ENCODE data around the gene ZPBP.
"Not testable (repeated sequence)": the region's sequence is repeated elsewhere in the genome, so short reads cannot be mapped to it uniquely, and the experiment has no call there.

Gene ZPBP

GRCh38 chr7:50068026-50068425 is 25.0 kb downstream of the ZPBP start:
- no peak overlapping the region for H3K27ac ChIP-seq (ENCODE audit: low read length)
- peaks cover 19% of the 10 kb centered on the region for H3K4me1 ChIP-seq (ENCODE audit: insufficient read depth, low read length)
- DNase-seq = no peak
- no peak overlapping the region for H3K4me2 ChIP-seq (ENCODE audit: insufficient read depth, low read length)
- no peak overlapping the region for H3K9ac ChIP-seq (ENCODE audit: low read depth, low read length)
- peak overlapping the region; percentile 78; the same call in 1 of the 2 replicates for H2AFZ ChIP-seq (ENCODE audit: low read depth, low read length)
- H3K4me3 ChIP-seq (ENCODE audit: low read depth in 1 of 2, low read length in 2 of 2) = no peak overlapping the region
- no peaks in the 10 kb centered on the region for H3K27me3 ChIP-seq (ENCODE audit: insufficient read depth, low read length, poor library complexity)
- no peak for TF ChIP-seq EZH2 (IDR thresholded peaks at IDR 0.05; ENCODE audit: borderline replicate concordance, low read depth, low read length, severe bottlenecking)
- TF ChIP-seq, protein P1, sequence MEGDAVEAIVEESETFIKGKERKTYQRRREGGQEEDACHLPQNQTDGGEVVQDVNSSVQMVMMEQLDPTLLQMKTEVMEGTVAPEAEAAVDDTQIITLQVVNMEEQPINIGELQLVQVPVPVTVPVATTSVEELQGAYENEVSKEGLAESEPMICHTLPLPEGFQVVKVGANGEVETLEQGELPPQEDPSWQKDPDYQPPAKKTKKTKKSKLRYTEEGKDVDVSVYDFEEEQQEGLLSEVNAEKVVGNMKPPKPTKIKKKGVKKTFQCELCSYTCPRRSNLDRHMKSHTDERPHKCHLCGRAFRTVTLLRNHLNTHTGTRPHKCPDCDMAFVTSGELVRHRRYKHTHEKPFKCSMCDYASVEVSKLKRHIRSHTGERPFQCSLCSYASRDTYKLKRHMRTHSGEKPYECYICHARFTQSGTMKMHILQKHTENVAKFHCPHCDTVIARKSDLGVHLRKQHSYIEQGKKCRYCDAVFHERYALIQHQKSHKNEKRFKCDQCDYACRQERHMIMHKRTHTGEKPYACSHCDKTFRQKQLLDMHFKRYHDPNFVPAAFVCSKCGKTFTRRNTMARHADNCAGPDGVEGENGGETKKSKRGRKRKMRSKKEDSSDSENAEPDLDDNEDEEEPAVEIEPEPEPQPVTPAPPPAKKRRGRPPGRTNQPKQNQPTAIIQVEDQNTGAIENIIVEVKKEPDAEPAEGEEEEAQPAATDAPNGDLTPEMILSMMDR (IDR thresholded peaks at IDR 0.05; ENCODE audit: borderline replicate concordance, extremely low read depth, low read length, poor library complexity, severe bottlenecking) = peak; percentile 37
- no peaks in the 10 kb centered on the region for H3K36me3 ChIP-seq (ENCODE audit: insufficient read depth, low read length)
- ATAC-seq (ENCODE audit: insufficient read depth, low read depth) = peak; percentile 36; the same call in 1 of the 3 replicates
- H4K20me1 ChIP-seq (ENCODE audit: insufficient read depth, low read length) = no peaks in the 10 kb centered on the region
- no peaks in the 10 kb centered on the region for H3K79me2 ChIP-seq (ENCODE audit: insufficient read depth, low read length)
- peaks cover 3% of the 10 kb centered on the region for H3K9me3 ChIP-seq (ENCODE audit: insufficient read depth, low read length, severe bottlenecking)

- Histone ChIP-seq H3K4me1 (ENCODE audit: insufficient read depth, low read length) (no peaks in the 10 kb centered on the region), H3K9me3 (ENCODE audit: insufficient read depth, low read length, severe bottlenecking) (no peaks in the 10 kb centered on the region), H3K4me3 (ENCODE audit: low read depth in 1 of 2, low read length in 2 of 2) (no peak overlapping the region), H3K27me3 (ENCODE audit: insufficient read depth, low read length, poor library complexity) (peaks cover 25% of the 10 kb centered on the region), H3K4me2 (ENCODE audit: insufficient read depth, low read length) (no peak overlapping the region), H4K20me1 (ENCODE audit: insufficient read depth, low read length) (no peaks in the 10 kb centered on the region), H2AFZ (ENCODE audit: low read depth, low read length) (no peak overlapping the region), H3K36me3 (ENCODE audit: insufficient read depth, low read length) (no peaks in the 10 kb centered on the region), H3K79me2 (ENCODE audit: insufficient read depth, low read length) (no peaks in the 10 kb centered on the region), H3K9ac (ENCODE audit: low read depth, low read length) (no peak overlapping the region), H3K27ac (ENCODE audit: low read length) (no peak overlapping the region)
- no peak for DNase-seq
- TF ChIP-seq, protein P1 (IDR thresholded peaks at IDR 0.05; ENCODE audit: borderline replicate concordance, extremely low read depth, low read length, poor library complexity, severe bottlenecking) = no peak
- no peak for TF ChIP-seq EZH2 (IDR thresholded peaks at IDR 0.05; ENCODE audit: borderline replicate concordance, low read depth, low read length, severe bottlenecking)
- ATAC-seq (ENCODE audit: insufficient read depth, low read depth) = no peak
These were observed 30.1 kb downstream of the ZPBP start for GRCh38 chr7:50062951-50063350.

GRCh38 chr7:50056131-50056530 is 36.9 kb downstream of the ZPBP start:
- Histone ChIP-seq H3K4me2 (ENCODE audit: insufficient read depth, low read length) (no peak overlapping the region), H3K4me1 (ENCODE audit: insufficient read depth, low read length) (no peaks in the 10 kb centered on the region), H3K27me3 (ENCODE audit: insufficient read depth, low read length, poor library complexity) (peaks cover 40% of the 10 kb centered on the region), H3K9ac (ENCODE audit: low read depth, low read length) (no peak overlapping the region), H3K79me2 (ENCODE audit: insufficient read depth, low read length) (no peaks in the 10 kb centered on the region), H3K27ac (ENCODE audit: low read length) (no peak overlapping the region), H2AFZ (ENCODE audit: low read depth, low read length) (no peak overlapping the region), H3K4me3 (ENCODE audit: low read depth in 1 of 2, low read length in 2 of 2) (no peak overlapping the region), H3K36me3 (ENCODE audit: insufficient read depth, low read length) (no peaks in the 10 kb centered on the region), H3K9me3 (ENCODE audit: insufficient read depth, low read length, severe bottlenecking) (no peaks in the 10 kb centered on the region), H4K20me1 (ENCODE audit: insufficient read depth, low read length) (no peaks in the 10 kb centered on the region)
- DNase-seq (no peak), ATAC-seq (ENCODE audit: insufficient read depth, low read depth) (no peak)
- TF ChIP-seq EZH2 (IDR thresholded peaks at IDR 0.05; ENCODE audit: borderline replicate concordance, low read depth, low read length, severe bottlenecking) = no peak
- TF ChIP-seq, protein P1 (IDR thresholded peaks at IDR 0.05; ENCODE audit: borderline replicate concordance, extremely low read depth, low read length, poor library complexity, severe bottlenecking) = no peak

DNA sequence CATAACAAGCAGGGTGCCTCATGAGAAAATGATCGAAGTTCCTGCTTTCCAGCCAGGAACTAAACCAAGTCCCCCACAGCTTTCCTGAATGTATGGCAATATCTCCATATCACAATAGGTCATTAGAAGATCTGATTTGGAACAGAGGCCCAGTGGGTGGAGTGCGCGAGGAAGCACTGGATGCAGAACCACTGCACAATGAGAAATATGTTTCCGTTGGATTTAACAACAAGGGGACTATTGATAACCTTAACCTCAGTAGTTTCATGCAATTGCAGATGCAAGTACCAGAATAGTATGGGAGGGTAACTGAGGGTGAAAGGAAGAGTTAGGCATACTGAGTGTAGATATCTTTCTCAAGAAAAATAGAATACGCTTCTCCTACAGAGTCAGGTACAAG is 45.3 kb downstream of the ZPBP start:
- Histone ChIP-seq H3K27me3 (ENCODE audit: insufficient read depth, low read length, poor library complexity) (peaks cover 3% of the 10 kb centered on the region), H3K27ac (ENCODE audit: low read length) (no peak overlapping the region), H3K9me3 (ENCODE audit: insufficient read depth, low read length, severe bottlenecking) (no peaks in the 10 kb centered on the region), H3K4me1 (ENCODE audit: insufficient read depth, low read length) (no peaks in the 10 kb centered on the region), H2AFZ (ENCODE audit: low read depth, low read length) (no peak overlapping the region), H3K4me2 (ENCODE audit: insufficient read depth, low read length) (no peak overlapping the region), H4K20me1 (ENCODE audit: insufficient read depth, low read length) (no peaks in the 10 kb centered on the region), H3K4me3 (ENCODE audit: low read depth in 1 of 2, low read length in 2 of 2) (no peak overlapping the region), H3K9ac (ENCODE audit: low read depth, low read length) (no peak overlapping the region), H3K79me2 (ENCODE audit: insufficient read depth, low read length) (no peaks in the 10 kb centered on the region), H3K36me3 (ENCODE audit: insufficient read depth, low read length) (no peaks in the 10 kb centered on the region)
- no peak for ATAC-seq (ENCODE audit: insufficient read depth, low read depth)
- DNase-seq = no peak
- TF ChIP-seq EZH2 (IDR thresholded peaks at IDR 0.05; ENCODE audit: borderline replicate concordance, low read depth, low read length, severe bottlenecking) = no peak
- TF ChIP-seq, protein P1 (IDR thresholded peaks at IDR 0.05; ENCODE audit: borderline replicate concordance, extremely low read depth, low read length, poor library complexity, severe bottlenecking) = no peak

GRCh38 chr7:50041165-50041564 is 51.9 kb downstream of the ZPBP start:
- H3K4me1 ChIP-seq (ENCODE audit: insufficient read depth, low read length); H3K27me3 ChIP-seq (ENCODE audit: insufficient read depth, low read length, poor library complexity); H3K9ac ChIP-seq (ENCODE audit: low read depth, low read length); H3K9me3 ChIP-seq (ENCODE audit: insufficient read depth, low read length, severe bottlenecking); ATAC-seq (ENCODE audit: insufficient read depth, low read depth); DNase-seq; H2AFZ ChIP-seq (ENCODE audit: low read depth, low read length); H3K4me3 ChIP-seq (ENCODE audit: low read depth in 1 of 2, low read length in 2 of 2); H3K79me2 ChIP-seq (ENCODE audit: insufficient read depth, low read length); H4K20me1 ChIP-seq (ENCODE audit: insufficient read depth, low read length); H3K4me2 ChIP-seq (ENCODE audit: insufficient read depth, low read length); H3K27ac ChIP-seq (ENCODE audit: low read length); H3K36me3 ChIP-seq (ENCODE audit: insufficient read depth, low read length): not testable (repeated sequence)

Measured in DND-41 (cell line).